GM12878 (cell line): Measurements from ENCODE around the gene CXCL17.

Experiments
- CHD2 ChIP-seq: IDR thresholded peaks from 2 replicates; pipeline ENCODE4 v1.6.1; 2011; ENCODE audit warnings: low read depth, low read length, improper control_type of control experiment, borderline replicate concordance
- LARP7 ChIP-seq: fragments of 450-650 bp; IDR thresholded peaks from 2 replicates; pipeline ENCODE4 v1.6.1; 2017; ENCODE audit warnings: mild to moderate bottlenecking
- POU2F2 ChIP-seq: IDR thresholded peaks from 3 replicates; pipeline ENCODE4 v1.6.1; 2011; ENCODE audit warnings: low read depth, mild to moderate bottlenecking, low read length, borderline replicate concordance
- SIN3A ChIP-seq: IDR thresholded peaks from 2 replicates; pipeline ENCODE4 v1.6.1; 2012; ENCODE audit warnings: low read depth, low read length, improper control_type of control experiment
- ZNF274 ChIP-seq: IDR thresholded peaks from one replicate; pipeline ENCODE4 v1.8.0; 2011; ENCODE audit not compliant: insufficient read length, insufficient read depth
- TF ChIP-seq, protein P1 (sequence below), 3 experiments: IDR thresholded peaks in 2 of 3; conservative IDR thresholded peaks in 1 of 3; 2 replicates each; pipeline ENCODE4 v1.5.1; 2011; ENCODE audit warnings: low read depth in 3 of 3, low read length in 3 of 3, mild to moderate bottlenecking in 3 of 3, control low read depth in 2 of 3, moderate library complexity in 2 of 3, inconsistent platforms in 1 of 3, mixed read lengths in 1 of 3; ENCODE audit not compliant: control insufficient read depth in 2 of 3, insufficient read depth in 1 of 3; ENCODE audit errors: extremely low read depth in 1 of 3

DNA sequence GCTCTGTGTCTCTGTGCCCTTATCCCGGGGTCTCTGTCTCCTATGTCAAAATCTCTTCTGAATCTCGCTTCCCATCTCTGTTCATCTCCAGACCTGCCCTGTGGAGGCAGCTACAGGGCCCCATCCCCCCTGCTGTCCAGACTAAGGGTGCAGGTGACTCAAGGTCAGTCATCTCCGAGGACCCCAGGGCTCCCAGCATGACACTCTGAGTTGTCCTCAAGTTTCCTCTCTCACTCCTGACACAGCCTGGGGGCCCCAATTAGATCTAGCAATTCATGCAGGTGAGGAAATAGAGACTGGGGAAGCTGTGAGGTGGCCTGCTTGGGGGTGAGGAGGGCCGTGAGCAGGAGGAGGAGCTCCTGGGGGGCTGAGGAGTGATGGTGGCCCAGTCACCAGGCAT lies 50.6 kb downstream of the CXCL17 start:
- TF ChIP-seq SIN3A = no peak
- TF ChIP-seq POU2F2 = no peak
- no peak for TF ChIP-seq CHD2
- TF ChIP-seq ZNF274 = no peak
- no peak for TF ChIP-seq LARP7
- TF ChIP-seq, protein P1, sequence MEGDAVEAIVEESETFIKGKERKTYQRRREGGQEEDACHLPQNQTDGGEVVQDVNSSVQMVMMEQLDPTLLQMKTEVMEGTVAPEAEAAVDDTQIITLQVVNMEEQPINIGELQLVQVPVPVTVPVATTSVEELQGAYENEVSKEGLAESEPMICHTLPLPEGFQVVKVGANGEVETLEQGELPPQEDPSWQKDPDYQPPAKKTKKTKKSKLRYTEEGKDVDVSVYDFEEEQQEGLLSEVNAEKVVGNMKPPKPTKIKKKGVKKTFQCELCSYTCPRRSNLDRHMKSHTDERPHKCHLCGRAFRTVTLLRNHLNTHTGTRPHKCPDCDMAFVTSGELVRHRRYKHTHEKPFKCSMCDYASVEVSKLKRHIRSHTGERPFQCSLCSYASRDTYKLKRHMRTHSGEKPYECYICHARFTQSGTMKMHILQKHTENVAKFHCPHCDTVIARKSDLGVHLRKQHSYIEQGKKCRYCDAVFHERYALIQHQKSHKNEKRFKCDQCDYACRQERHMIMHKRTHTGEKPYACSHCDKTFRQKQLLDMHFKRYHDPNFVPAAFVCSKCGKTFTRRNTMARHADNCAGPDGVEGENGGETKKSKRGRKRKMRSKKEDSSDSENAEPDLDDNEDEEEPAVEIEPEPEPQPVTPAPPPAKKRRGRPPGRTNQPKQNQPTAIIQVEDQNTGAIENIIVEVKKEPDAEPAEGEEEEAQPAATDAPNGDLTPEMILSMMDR (IDR thresholded peaks at IDR 0.05 in 2 of 3, conservative IDR thresholded peaks at IDR 0.05 in 1 of 3; ENCODE audit: control insufficient read depth in 2 of 3, extremely low read depth in 1 of 3, insufficient read depth in 1 of 3, low read depth in 3 of 3, low read length in 3 of 3) = no peak
